ENCODE results near the gene CH25H.
"Not testable (repeated sequence)": the region's sequence is repeated elsewhere in the genome, so short reads cannot be mapped to it uniquely, and the experiment has no call there.

Gene CH25H

GRCh38 chr10:89207181-89207800 is at the start of gene CH25H:
Gene CH25H (minus strand): TSS chr10:89207317. CDS start chr10:89207292, 25 bp downstream.
- DNase-seq, result peak; percentile 30

- no peak for DNase-seq
These were observed 49.2 kb upstream of the CH25H start for GRCh38 chr10:89256340-89256739.

GRCh38 chr10:89255793-89256192 is 48.7 kb upstream of the CH25H start:
- DNase-seq, result no peak

- peak; percentile 11 for DNase-seq
These were observed 48.0 kb upstream of the CH25H start for GRCh38 chr10:89255091-89255579.

- DNase-seq, result no peak
These were observed 45.1 kb upstream of the CH25H start for GRCh38 chr10:89252225-89252585.

- DNase-seq, result peak; percentile 99
These were observed 44.5 kb upstream of the CH25H start, which contains the start of gene LIPA for GRCh38 chr10:89251409-89252224. Gene LIPA (minus strand): TSS chr10:89251775. CDS start chr10:89247648, 4,127 bp downstream.

- peak; percentile 25 for DNase-seq
These were observed 43.8 kb upstream of the CH25H start for GRCh38 chr10:89250865-89251408.

- no peak for DNase-seq
These were observed 41.9 kb upstream of the CH25H start for GRCh38 chr10:89248990-89249389.

GRCh38 chr10:89247623-89248022 is 40.5 kb upstream of the CH25H start:
- DNase-seq, result not testable (repeated sequence)

- no peak for DNase-seq
These were observed 38.7 kb upstream of the CH25H start for GRCh38 chr10:89245802-89246201.

- no peak for DNase-seq
These were observed 35.9 kb upstream of the CH25H start for GRCh38 chr10:89242840-89243568.

GRCh38 chr10:89242345-89242684 is 35.2 kb upstream of the CH25H start:
- DNase-seq, result no peak

- DNase-seq, result no peak
These were observed 34.6 kb upstream of the CH25H start for GRCh38 chr10:89241486-89242344.

GRCh38 chr10:89241026-89241425 is 33.9 kb upstream of the CH25H start:
- peak; percentile 62 for DNase-seq

GRCh38 chr10:89240519-89240918 is 33.4 kb upstream of the CH25H start:
- DNase-seq, result no peak

- DNase-seq, result peak; percentile 26
These were observed 32.0 kb upstream of the CH25H start for GRCh38 chr10:89238956-89239644.

- DNase-seq, result no peak
These were observed 30.7 kb upstream of the CH25H start for GRCh38 chr10:89237849-89238248.

GRCh38 chr10:89236226-89236797 is 29.2 kb upstream of the CH25H start:
- no peak for DNase-seq

- no peak for DNase-seq
These were observed 28.1 kb upstream of the CH25H start for GRCh38 chr10:89235073-89235798.

GRCh38 chr10:89233033-89233432 is 25.9 kb upstream of the CH25H start:
- no peak for DNase-seq

GRCh38 chr10:89228962-89229361 is 21.8 kb upstream of the CH25H start:
- DNase-seq, result no peak
